NCI-H524 treated with DMSO at 0.1 percent for 48 hours (cell line): Measurements from ENCODE around the gene RPL7L1.
"Not testable (repeated sequence)": the region's sequence is repeated elsewhere in the genome, so short reads cannot be mapped to it uniquely, and the experiment has no call there.

ENCODE experiments used
- DNase-seq: peaks from one replicate; lab custom pipeline; 2025; lab: John Stamatoyannopoulos, UW

RPL7L1 gene

DNA sequence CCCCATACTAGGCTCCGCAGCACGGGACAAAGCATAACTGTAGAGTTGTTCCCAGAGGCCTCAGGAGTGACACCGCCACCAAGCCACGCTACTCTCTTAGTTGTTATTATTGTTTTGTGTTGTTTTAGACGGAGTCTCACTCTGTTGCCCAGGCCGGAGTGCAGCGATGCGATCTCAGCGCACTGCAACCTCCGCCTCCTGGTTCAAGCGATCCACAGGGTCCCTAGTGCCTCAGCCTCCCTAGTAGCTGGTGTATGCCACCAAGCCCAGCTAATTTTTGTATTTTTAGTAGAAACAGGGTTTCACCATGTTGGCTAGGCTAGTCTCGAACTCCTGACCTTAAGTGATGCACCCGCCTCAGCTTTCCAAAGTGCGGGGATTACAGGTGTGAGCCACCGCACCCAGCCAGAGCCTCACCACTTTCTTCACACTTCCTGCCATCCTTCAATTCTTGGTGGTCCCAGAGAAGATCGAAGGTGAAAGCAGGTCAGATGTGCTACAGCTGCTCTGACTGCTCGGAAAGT lies 11.8 kb downstream of the RPL7L1 start:
- DNase-seq, result no peak

DNA sequence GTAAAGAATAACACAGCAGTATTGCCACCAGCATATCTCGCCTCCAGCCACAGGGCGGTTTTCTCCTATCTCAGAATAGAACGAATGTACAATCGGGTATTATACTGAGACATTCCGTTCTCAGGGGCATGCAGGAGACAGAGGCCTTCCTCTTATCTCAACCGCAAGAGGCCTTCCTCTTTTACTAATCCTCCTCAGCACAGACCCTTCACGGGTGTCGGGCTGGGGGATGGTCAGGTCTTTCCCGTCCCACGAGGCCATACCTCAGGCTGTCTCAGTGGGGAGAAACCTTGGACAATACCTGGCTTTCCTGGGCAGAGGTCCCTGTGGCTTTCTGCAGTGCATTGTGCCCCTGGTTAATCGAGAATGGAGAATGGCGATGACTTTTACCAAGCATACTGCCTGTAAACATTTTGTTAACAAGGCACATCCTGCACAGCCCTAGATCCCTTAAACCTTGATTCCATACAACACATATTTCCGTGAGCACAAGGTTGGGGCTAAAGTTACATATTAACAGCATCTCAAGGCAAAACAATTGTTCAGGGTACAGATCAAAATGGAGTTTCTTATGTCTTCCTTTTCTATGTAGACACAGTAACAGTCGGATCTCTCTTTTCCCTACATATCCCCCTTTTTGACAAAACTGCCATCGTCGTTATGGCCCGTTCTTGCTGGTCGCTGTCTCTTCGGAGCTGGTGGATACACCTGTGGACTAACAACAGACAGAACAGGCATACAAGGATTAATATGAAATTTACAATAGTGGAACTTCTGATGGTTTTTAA lies 14.8 kb downstream of the RPL7L1 start:
- not testable (repeated sequence) for DNase-seq

DNA sequence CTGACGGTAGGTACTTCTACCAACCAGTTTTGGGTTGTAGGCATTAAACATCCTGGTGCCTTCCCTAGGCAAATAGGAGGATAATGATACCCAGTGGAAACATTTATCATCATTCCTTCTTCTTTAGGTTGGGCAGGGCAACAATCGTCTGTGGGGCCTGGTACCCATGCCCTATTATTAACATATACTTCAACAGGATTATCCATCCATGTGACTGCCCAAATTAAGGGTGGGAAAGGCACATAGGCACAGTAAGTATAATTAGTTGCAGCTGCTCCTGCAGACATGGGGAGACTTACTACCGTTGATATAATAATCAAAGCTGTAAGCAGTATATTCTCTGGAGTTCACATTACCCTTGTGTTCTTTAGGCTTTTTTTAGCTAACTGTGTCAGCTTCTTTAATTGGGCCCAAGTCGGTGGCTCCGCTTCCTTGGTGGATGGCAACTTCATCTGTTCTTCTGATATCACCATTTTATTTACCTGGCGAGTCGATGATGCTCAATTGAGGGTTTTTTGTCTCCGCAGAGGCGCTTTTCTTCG lies 16.8 kb downstream of the RPL7L1 start:
- DNase-seq, result peak; percentile 77

DNA sequence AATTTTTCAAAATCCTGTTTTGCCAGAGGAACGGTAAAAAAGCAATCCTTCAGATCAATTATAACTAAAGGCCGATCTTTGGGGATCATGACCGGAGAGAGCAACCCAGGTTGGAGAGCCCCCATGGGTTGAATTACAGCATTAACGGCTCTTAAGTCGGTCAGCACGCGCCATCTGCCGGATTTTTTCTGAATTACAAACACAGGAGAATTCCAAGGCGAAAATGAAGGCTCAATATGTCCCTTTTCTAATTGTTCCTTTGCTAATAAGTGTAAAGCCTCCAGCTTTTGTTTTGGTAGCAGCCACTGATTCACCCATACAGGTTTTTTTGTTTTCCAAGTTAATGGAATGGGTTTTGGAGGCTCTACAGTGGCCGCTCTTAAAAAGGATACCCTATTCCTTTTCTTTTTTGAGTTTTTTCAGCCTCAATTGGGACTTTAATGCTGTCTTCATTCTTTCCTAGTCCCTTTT lies 19.5 kb downstream of the RPL7L1 start:
- DNase-seq, result peak; percentile 29

DNA sequence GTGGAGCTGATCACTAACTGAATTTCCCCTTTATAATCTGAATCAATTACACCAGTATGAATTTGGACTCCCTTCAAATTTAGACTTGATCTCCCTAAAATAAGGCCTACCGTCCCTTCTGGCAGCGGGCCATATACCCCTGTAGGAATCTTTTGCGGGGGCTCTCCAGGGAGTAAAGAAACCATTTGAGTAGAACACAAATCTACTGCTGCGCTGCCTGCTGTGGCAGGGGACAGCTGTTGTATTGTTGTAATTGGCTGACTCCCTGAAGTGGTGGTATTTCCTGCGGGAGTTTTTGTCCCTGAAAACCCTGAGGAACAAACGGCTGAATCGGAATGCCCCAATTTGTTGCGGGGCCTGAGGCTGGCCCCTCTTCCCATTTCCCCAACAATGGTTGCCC lies 20.5 kb downstream of the RPL7L1 start:
- no peak for DNase-seq

DNA sequence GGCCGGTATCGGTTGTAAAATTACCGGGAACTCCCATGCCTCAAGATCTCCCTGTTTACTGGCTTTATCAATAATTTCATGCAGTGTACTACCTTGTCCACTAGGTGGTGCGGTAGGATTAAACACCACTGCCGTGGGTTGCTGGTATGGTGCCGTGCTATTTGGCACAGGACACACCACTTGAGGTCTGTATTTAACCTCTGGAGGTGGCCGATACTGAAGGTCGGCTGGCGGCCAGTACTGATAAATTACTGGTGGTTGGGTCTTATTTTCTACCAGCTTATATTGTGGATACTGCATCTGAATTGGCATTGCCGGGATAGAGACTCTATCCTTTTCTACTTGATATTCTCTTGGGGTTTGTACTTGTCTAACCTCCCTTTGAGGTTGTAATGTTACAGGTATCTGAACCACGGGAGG lies 22.1 kb downstream of the RPL7L1 start:
- DNase-seq, result peak; percentile 56

DNA sequence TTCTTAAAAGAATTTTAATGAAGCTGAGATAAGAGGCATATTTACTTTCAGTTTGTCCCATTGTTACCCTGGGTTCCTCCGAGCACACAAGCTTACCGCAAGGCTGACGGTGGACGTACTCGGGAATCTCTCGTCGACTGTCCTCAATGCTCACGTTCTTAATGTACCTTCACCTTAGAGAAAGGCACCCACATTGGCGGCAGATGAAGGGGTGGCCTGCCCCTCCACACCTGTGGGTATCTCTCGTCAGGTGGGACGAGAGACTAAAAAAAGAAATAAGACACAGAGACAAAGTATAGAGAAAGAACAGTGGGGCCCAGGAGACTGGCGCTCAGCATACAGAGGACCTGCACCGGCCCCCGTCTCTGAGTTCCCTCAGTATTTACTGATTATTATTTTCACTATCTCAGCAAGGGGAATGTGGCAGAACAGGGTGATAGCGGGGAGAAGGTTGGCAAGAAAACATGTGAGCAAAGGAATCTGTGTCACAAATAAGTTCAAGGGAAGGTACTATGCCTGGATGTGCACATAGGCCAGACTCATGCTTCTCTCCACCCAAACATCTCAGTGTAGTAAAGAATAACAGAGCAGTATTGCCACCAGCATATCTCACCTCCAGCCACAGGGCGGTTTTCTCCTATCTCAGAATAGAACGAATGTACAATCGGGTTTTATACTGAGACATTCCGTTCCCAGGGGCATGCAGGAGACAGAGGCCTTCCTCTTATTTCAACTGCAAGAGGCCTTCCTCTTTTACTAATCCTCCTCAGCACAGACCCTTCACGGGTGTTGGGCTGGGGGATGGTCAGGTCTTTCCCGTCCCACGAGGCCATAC lies 23.2 kb downstream of the RPL7L1 start:
- not testable (repeated sequence) for DNase-seq

DNA sequence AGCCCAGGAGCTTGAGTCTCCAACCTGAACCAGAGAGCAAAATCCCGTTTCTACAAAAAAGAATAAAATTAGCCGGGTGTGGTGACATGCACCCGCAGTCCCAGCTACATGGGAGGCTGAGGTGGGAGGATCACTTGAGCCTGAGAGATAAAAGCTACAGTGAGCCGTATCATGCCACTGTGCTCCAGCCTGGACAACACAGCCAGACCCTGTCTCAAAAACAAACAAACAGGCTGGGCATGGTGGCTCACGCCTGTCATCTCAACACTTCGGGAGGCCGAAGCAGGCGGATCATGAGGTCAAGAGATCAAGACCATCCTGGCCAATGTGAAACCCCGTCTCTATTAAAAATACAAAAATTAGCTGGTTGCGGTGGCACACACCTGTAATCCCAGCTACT lies 25.1 kb downstream of the RPL7L1 start:
- no peak for DNase-seq

DNA sequence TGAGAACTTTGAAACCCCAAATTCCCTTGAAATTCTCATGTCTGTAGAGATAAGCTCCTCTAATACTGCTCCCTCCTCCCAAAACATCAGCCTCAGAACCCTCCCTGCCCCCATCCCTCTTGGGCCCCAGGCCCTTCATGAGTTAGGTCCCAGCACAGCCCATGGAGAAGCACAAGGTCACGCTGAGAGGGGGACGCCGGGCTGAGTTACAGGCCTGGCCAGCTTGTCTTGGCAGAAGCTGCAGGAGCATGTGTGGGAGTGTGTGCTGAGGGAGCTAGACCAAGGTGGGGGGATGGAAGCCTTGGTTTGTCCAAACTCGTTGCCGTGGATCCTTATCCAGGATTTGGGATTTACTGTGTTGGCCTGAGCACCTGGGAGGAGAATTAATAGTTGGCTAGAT lies 27.9 kb downstream of the RPL7L1 start:
- DNase-seq, result no peak

DNA sequence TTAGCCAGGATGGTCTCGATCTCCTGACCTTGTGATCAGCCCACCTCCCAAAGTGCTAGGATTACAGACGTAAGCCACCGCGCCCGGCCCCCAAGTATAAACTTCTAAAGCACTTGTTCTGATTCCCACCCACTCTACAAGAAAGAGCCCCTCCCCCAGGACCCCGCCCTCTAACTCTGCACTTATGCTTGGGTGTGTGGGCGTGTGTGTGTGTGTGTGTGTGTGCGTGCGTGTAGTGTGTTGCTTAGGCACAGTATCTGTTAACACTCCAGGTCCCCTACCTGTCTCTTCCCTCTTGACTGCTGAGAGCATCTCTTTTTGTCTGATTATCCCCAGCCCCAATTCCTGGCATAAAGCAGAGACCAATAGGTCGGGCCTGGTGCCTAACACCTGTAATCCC lies 30.4 kb downstream of the RPL7L1 start:
- no peak for DNase-seq

DNA sequence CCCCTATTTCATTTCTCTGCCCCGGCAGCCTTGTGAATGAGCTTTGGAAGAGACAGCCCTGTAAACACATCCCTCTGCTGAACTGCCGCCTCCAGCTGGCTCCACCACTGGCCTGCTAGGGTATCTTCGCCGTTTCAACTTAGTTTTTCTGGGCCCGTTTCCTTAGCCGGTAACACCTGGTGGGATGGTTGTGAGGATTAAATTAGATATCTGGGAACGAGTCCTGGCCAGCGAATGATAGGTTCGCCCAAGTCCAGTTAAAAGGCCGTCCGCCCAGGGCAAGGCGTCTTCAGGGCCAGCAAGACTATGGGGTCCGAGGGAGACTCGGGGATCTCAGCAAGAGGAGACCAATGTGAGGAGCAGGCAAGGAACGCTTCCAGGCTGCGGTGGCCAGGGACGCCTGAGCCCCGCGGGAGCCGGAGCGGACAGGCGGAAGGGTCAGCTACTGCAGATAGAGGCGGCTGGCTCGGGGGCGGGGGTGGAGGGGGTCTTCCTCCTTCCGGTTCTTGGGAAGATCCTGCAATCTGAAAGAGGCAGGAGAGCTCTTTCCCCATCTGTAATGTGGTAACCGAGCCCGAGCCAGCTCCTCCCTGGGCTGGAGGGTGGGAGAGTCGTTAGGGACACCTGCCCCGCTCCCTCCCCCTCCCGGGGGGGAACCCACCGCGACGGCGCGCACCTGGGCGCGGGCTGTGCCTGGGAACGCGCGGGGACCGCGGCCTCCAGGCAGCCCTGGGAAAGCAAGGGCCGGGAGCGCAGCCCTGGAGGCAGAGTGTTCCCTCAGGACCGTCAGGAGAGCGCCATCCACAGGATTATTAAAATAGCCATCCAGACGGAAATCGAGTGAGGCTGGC lies 32.0 kb downstream of the RPL7L1 start:
- no peak for DNase-seq

DNA sequence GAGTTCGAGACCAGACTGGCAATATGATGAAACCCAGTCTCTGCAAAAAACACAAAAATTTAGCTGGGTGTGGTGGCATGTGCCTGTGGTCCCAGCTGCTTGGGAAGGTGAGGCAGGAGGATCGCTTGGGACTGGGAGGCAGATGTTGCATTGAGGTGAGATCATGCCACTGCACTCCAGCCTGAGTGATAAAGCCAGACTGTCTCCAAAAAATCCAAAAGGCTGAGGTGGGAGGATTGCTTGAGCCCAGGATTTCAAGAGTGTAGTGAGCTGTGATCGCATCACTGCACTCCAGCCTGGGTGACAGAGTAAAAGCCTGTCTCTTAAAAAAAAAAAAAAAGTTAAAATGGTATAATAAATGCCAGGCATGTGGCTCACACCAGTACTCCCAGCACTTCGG lies 35.1 kb downstream of the RPL7L1 start:
- DNase-seq, result no peak

DNA sequence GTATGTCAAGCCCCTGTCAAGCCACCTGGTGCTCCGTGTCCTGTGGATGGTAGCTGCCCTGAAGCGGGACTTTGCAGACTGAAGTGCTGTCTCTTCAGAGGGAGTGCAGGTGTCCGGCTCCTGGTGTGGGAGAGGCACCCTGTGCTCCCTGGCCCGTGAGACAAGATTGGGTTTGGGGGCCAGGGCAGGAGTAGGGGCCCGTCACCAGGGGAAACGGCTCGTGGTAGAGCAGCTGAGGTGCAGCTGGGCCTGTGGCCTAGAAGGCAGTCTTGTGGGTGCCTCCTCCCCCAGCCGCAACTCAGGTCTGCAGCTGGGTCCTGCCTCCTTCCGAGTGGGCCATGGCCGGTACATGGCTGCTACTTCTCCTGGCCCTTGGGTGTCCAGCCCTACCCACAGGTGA lies 36.3 kb downstream of the RPL7L1 start, which contains the start of gene PTCRA:
Gene PTCRA, plus strand, starts transcription at position 322 of the 400 bp plus-strand sequence. Its CDS starts 17 bp downstream, at position 339.
- DNase-seq, result no peak

DNA sequence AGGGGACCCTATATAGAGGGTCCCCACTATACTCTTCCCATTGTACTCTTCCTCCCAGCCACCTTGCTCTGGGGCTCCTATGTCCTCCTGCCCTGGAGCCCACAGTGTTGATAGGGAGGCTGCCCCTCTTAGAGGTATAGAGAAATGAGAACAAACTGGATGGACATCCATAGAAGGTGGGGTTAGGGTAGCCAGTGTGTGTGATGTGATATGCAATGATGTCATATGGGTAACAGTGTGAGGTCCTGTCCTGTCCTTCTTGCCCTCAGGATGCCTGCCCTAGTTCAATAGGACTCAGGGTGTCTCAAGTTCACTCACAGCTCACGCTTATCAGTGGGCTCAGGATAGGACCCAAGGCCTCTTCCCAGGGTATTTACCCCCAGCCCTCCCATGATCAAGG lies 36.9 kb downstream of the RPL7L1 start:
- no peak for DNase-seq

DNA sequence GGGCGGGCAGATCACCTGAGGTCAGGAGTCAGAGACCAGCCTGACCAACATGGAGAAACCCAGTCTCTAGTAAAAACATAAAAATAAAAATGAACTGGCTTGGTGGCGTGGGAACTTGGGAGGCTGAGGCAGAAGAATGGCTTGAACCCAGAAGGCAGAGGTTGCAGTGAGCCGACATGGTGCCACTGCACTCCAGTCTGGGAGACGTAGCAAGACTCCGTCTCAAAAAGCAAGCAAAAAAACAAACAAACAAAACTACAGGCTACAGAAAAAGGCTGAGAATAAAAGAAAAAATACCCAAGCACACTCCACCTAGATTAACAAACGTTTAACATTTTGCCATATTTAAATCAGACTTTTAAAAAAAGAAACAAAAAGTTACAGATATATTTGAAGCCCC lies 42.4 kb downstream of the RPL7L1 start:
- no peak for DNase-seq

DNA sequence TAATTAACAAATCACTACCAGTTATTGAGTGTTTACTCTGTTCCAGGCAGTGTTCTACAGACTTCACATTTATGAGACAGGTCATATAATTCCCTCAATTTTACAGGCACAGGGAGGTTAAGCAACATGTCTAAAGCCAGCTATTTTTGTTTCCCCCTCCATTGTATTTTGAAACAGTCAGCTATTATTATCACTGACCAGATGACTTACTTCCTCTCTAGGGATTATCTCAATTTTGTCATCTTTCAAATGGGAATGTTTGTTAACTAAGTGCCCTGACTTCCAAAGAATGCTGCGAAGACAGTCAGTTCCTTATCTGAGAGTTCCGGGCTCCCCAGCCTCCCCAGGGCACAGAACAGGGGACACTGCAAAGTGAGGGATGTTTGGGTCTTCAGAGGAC lies 44.2 kb downstream of the RPL7L1 start:
- DNase-seq, result no peak

DNA sequence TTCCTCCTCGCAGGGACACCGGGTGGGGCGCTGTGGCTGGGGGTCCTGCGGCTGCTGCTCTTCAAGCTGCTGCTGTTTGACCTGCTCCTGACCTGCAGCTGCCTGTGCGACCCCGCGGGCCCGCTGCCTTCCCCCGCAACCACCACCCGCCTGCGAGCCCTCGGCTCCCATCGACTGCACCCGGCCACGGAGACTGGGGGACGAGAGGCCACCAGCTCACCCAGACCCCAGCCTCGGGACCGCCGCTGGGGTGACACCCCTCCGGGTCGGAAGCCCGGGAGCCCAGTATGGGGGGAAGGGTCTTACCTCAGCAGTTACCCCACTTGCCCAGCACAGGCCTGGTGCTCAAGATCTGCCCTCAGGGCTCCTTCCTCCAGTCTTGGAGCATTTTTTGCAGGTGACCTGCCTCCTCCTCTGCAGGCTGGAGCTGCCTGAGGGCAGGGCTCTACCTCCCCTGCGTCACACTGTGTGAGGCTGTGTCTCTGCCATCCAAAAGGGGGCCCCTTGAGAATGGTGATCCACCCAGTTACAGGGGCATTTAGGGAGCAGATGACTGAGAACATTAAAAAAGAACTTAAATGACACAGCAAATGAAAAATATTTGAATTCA lies 45.9 kb downstream of the RPL7L1 start:
- DNase-seq, result no peak

DNA sequence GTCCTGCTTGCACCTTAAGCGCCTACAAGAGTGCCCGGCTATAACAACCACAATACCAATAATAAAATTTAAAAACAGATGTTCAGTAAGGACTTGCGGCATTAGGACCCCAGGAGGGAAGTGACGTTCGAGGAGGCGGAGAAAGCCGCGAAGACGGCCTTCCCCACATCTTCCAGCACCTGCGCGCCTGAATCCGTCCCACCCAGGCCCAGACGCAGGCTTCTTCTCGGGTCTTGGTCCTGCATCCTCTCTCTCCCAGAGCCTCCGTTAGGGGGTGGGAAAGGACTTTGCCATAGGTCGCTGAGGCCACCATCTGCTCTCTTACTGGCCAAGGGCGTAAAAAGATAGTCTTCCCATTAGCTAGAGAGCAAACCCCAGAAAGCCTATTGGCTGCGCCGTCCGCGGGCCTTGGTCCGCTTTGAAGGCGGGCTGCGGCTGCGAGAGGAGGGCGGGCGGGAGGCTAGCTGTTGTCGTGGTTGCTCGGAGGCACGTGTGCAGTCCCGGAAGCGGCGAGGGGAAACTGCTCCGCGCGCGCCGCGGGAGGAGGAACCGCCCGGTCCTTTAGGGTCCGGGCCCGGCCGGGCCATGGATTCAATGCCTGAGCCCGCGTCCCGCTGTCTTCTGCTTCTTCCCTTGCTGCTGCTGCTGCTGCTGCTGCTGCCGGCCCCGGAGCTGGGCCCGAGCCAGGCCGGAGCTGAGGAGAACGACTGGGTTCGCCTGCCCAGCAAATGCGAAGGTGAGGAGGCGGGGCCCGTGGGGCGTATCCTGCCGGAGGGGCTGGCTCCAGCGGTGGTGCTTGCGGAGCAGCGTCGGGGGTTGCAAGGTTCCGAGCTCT lies 49.8 kb downstream of the RPL7L1 start, which contains the start of gene CNPY3:
Gene CNPY3, plus strand, starts transcription at position 495 of the 835 bp plus-strand sequence. Its CDS starts 91 bp downstream, at position 586.
- DNase-seq, result peak; percentile 100

DNA sequence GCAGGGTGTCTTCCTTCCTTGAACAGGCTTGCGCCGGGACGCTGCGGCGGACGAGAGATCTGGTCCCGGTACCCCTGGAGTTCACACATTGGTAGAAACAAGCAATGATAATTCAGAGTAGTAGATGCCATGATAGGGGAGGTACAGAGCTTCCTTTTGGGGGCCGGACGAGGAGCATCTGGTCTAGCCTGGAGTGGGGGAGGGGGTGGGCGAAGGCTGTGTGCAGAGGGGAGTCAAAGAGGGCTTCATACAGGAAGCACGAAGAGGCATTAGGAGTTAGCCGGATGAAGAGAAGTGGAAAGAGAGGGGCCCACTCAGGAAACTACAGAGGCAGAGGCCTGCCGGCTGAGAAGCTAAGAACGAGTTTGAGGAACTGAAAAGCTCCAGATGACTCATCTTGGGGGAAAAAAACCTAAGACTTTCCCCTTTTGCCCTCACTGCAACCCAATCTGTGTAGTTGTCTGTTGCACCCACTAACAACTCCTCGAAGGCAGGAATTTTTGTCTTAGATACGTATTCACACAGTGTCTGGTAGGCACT lies 50.5 kb downstream of the RPL7L1 start:
- DNase-seq, result no peak

DNA sequence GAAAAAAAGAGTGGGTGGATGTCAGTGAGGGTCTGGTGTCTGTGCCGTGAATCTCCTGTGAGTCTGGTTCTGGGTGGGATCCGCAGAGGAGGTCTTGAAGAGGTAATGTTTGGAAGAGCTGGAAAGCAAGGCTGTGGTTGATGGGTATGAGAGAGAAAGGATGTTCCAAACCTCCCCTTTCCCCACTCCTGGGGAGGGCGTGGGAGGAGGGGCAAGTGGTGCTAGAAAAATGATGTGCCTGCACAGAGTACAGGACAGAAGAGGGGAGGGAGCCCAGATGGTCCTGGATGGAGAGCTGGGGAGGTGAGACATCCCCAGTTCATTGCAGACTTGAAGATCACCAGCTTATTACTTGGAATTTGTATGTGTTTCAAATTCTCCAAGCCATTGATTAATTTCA lies 53.0 kb downstream of the RPL7L1 start:
- no peak for DNase-seq
